ENCODE measurements around the gene STING1.

GRCh38 chr5:139486201-139486600 lies 3.6 kb upstream of the STING1 start:
- TF ChIP-seq CTCF (IDR thresholded peaks at IDR 0.05) (no peak), POLR2A (IDR thresholded peaks at IDR 0.05) (no peak), EP300 (IDR thresholded peaks at IDR 0.05) (no peak), POLR2AphosphoS5 (IDR thresholded peaks at IDR 0.05) (no peak)
